Measurements from ENCODE around the gene PORCN.
"Not testable (repeated sequence)": the region's sequence is repeated elsewhere in the genome, so short reads cannot be mapped to it uniquely, and the experiment has no call there.

Gene PORCN

GRCh38 chrX:48555731-48556325, 47.0 kb downstream of the PORCN start:
- not testable (repeated sequence) for DNase-seq

DNA sequence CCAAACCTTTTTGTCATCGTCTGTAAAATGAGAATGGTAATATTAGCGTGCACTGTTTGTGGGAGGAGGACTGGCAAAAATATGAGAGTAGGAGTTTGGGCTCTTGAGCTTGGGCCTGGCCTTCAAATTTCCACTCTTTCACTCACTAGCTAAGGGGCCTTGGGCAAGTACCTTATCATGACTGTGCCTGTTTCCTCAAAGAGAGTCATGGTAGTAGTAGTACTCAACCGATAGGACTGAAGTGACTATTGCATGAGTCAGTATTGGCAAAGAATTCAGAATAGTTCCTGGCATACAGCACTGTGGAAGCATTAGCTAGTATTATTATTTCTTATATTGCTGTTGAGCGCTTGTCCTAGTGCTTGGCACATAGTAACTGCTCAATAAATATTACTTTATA, 49.5 kb downstream of the PORCN start:
- DNase-seq: no peak

GRCh38 chrX:48559636-48560035, 50.8 kb downstream of the PORCN start:
- no peak for DNase-seq

GRCh38 chrX:48560056-48560455, 51.3 kb downstream of the PORCN start:
- no peak for DNase-seq

- DNase-seq: no peak
Observed at GRCh38 chrX:48560681-48561080, 51.9 kb downstream of the PORCN start.

DNA sequence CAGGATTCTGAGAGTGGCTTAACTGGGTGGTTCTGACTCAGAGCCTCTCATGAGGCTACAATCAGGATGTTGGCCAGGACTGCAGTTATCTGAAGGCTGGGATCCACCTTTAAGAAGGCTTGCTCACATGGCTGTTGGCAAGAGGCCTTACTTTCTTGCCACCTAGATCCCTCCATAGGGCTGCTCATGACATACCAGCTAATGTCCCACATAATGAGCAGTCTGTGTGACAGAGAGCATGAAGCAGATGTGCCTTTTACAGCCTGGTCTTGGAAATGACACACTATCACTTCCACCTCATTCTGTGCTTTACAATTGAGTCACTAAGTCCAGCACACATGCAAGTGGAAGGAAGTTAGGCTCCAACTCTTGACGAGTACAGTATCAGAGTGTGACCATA, 61.2 kb downstream of the PORCN start:
- DNase-seq: no peak

All from stimulated activated CD4-positive, alpha-beta T cell treated with anti-CD3 and anti-CD28 coated beads, Interleukin-4, amount 100 ng/mL, for 4 hours (primary cell).